ENCODE results near the gene BSCL2. TPM values are rescaled to one million over a fixed set of nuclear protein-coding genes. Genes with fewer than 3 reads are reported as not detected.

Gene BSCL2
- polyA plus RNA-seq, 3 donors = 45.9 to 61.7 (median 46.3) TPM

DNA sequence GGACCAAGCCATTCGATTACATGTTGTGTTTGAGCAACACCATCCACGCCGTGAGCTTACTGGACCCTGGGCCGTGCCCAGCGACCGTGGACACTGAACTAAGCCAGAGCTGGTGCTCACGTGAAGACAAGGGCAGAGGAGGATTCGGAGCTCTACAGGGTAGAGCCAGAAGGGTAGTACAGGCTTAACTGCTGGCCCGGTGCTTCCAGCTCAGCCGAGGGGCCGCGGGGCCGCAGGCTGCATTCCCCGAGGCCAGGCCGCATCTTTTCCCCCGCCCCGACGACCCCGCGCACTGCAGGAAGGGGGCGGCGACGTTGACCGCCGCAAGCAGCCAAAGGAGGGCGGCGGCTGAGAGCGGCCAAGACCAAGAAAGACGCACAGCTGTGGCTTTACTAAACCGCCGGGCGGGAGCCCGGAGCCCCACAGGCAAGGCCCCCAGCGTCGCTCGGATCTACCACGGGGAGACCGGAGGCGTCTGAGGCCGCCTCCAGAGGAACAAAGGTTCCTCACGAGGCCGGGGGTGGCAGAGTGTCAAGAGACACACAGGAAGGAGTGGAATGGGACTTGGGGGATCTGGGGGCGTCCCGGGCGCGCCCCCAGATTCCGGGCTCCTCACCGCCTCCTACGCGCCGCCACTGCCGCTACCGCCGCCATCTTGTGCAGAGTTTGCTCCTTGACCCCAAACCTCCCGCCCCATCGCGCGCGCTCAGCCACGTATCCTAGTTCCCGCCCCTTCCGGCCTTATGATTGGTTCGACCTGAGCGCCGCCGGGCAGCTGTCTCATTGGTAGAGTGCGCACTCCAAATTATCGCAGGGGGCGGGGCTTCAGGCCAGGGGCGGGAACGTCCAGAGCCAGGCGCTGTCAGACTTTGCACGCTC, 61.0 kb downstream of the BSCL2 start, which contains the start of gene GANAB:
GANAB (minus strand) TSS at position 668 of the 879 bp plus-strand sequence; CDS start at position 654, 14 bp downstream.
- peak within 1 kb of the TSS; percentile 86 for H3K27ac ChIP-seq (ENCODE audit: low read depth, low read length)
- 0% methylated on average over 62 to 73 of the region's 73 CpGs for WGBS, 3 donors

DNA sequence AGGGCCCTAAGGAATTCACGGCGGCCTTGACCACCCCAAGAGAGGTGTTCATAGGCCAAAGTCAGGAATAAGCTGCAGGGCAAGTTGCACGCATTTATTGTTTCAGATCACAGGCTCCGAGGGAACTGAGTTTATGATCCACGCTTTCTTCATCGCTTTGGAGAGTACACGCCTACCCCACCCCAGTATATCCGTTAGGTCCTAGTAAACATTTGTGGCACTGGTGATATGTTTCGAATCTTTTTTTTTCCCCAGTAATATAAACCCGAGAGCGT, 61.6 kb downstream of the BSCL2 start:
- H3K27ac ChIP-seq (ENCODE audit: low read depth, low read length) = no peak overlapping the region
- 11 to 13% (median 13%) methylated on average over 11 of the region's 11 CpGs for WGBS, 3 donors

DNA sequence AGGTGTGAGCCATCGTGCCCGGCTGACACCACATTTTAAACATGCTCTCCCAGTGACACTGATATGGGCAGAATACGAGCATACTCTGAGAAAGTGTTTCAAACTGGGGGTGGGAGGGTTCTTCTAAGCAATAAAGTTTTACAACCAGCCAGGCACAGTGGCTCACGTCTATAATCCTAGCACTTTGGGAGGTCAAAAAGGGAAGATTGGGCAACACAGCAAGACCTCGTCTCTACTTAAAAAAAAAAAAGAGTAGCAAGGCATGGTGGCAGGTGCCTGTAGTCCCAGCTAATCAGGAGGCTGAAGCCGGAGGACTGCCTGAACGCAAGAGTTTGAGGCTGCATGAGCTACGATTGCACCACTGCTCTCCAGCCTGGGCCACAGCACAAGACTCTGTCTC, 63.0 kb downstream of the BSCL2 start:
- H3K27ac ChIP-seq (ENCODE audit: low read depth, low read length) = no peak overlapping the region

More for the DNA sequence above, 63.0 kb downstream of the BSCL2 start:
- 76 to 86% (median 81%) methylated on average over 8 of the region's 8 CpGs for whole genome bisulfite sequencing, 3 donors

Other genes with a start within 250 kb of the BSCL2 start
- 100 to 1,000 TPM in 2 of 3 donors, 10 to 100 TPM in 1; 27.1 to 199 (median 193) TPM for gene AHNAK, start 160.6 kb downstream of the BSCL2 start, polyA plus RNA-seq
- gene EEF1G, start 133.5 kb downstream of the BSCL2 start, polyA plus RNA-seq = 1,000 to 10,000 TPM; 1,025 to 2,248 (median 1,633) TPM
- 10 to 100 TPM; 15.8 to 16.2 (median 15.9) TPM for gene TUT1, start 115.9 kb downstream of the BSCL2 start, polyA plus RNA-seq
- gene MTA2, start 105.6 kb downstream of the BSCL2 start, polyA plus RNA-seq = 10 to 100 TPM; 17.3 to 72.4 (median 48.1) TPM
- 100 to 1,000 TPM in 1 of 3 donors, 10 to 100 TPM in 2; 23.6 to 103 (median 79.4) TPM for gene EML3, start 94.6 kb downstream of the BSCL2 start, polyA plus RNA-seq
- 10 to 100 TPM in 2 of 3 donors, 1 to 10 TPM in 1; 3.6 to 25.6 (median 21.1) TPM for gene ROM1, start 94.2 kb downstream of the BSCL2 start, polyA plus RNA-seq
- gene B3GAT3, start 85.4 kb downstream of the BSCL2 start, polyA plus RNA-seq = 10 to 100 TPM; 25.0 to 42.7 (median 39.8) TPM
- 100 to 1,000 TPM in 1 of 3 donors, 10 to 100 TPM in 2; 61.7 to 122 (median 86.9) TPM for gene GANAB, start 60.8 kb downstream of the BSCL2 start, polyA plus RNA-seq
- 10 to 100 TPM in 1 of 3 donors, 1 to 10 TPM in 2; 6.6 to 12.2 (median 7.8) TPM for gene INTS5, start 54.1 kb downstream of the BSCL2 start, polyA plus RNA-seq
- gene C11orf98, start 42.2 kb downstream of the BSCL2 start, polyA plus RNA-seq = 10 to 100 TPM; 46.5 to 78.3 (median 72.4) TPM
- 10 to 100 TPM in 2 of 3 donors, 1 to 10 TPM in 1; 9.7 to 18.6 (median 11.6) TPM for gene CSKMT, start 42.1 kb downstream of the BSCL2 start, polyA plus RNA-seq
- 10 to 100 TPM in 2 of 3 donors, 1 to 10 TPM in 1; 9.4 to 16.0 (median 10.2) TPM for gene UQCC3, start 35.8 kb downstream of the BSCL2 start, polyA plus RNA-seq
- 1 to 10 TPM; 2.4 to 5.2 (median 4.4) TPM for gene LBHD1, start 35.2 kb downstream of the BSCL2 start, polyA plus RNA-seq
- 100 to 1,000 TPM; 127 to 237 (median 188) TPM for gene UBXN1, start 28.4 kb downstream of the BSCL2 start, polyA plus RNA-seq
- 10 to 100 TPM in 2 of 3 donors, 1 to 10 TPM in 1; 4.3 to 39.1 (median 17.7) TPM for gene LRRN4CL, start 17.9 kb downstream of the BSCL2 start, polyA plus RNA-seq
- gene GNG3, start 252 bp upstream of the BSCL2 start, polyA plus RNA-seq = under 1 TPM in 2 of 3 donors, not detected in 1; 0.09 to 0.12 TPM
- gene HNRNPUL2, start 20.0 kb upstream of the BSCL2 start, polyA plus RNA-seq = 10 to 100 TPM; 17.2 to 34.2 (median 23.1) TPM
- 10 to 100 TPM; 15.1 to 30.1 (median 16.2) TPM for gene TTC9C, start 21.1 kb upstream of the BSCL2 start, polyA plus RNA-seq
- gene ZBTB3, start 46.7 kb upstream of the BSCL2 start, polyA plus RNA-seq = 1 to 10 TPM; 1.7 to 4.2 (median 2.9) TPM
- 100 to 1,000 TPM in 1 of 3 donors, 10 to 100 TPM in 2; 53.7 to 104 (median 86.3) TPM for gene POLR2G, start 54.2 kb upstream of the BSCL2 start, polyA plus RNA-seq
- 10 to 100 TPM; 13.1 to 18.2 (median 14.7) TPM for gene TAF6L, start 64.0 kb upstream of the BSCL2 start, polyA plus RNA-seq
- gene TMEM179B, start 80.0 kb upstream of the BSCL2 start, polyA plus RNA-seq = 10 to 100 TPM; 46.0 to 65.1 (median 48.4) TPM
- gene TMEM223, start 84.6 kb upstream of the BSCL2 start, polyA plus RNA-seq = 10 to 100 TPM; 16.2 to 19.9 (median 19.3) TPM
- 10 to 100 TPM; 45.1 to 85.1 (median 68.3) TPM for gene NXF1, start 98.0 kb upstream of the BSCL2 start, polyA plus RNA-seq
- gene STX5, start 124.6 kb upstream of the BSCL2 start, polyA plus RNA-seq = 10 to 100 TPM; 29.6 to 40.2 (median 32.2) TPM
- not detected for gene TEX54, start 125.4 kb upstream of the BSCL2 start, polyA plus RNA-seq
- 10 to 100 TPM; 21.3 to 52.5 (median 37.5) TPM for gene WDR74, start 132.2 kb upstream of the BSCL2 start, polyA plus RNA-seq
- 100 to 1,000 TPM in 2 of 3 donors, 10 to 100 TPM in 1; 62.6 to 146 (median 103) TPM for gene SLC3A2, start 173.5 kb upstream of the BSCL2 start, polyA plus RNA-seq
- gene CHRM1, start 213.9 kb upstream of the BSCL2 start, polyA plus RNA-seq = under 1 TPM in 1 of 3 donors, not detected in 2; 0.10 TPM